ENCODE results near the gene NDUFA8.

Gene NDUFA8

GRCh38 chr9:122183501-122183900, 23.9 kb upstream of the NDUFA8 start:
- DNase-seq, result no peak

DNA sequence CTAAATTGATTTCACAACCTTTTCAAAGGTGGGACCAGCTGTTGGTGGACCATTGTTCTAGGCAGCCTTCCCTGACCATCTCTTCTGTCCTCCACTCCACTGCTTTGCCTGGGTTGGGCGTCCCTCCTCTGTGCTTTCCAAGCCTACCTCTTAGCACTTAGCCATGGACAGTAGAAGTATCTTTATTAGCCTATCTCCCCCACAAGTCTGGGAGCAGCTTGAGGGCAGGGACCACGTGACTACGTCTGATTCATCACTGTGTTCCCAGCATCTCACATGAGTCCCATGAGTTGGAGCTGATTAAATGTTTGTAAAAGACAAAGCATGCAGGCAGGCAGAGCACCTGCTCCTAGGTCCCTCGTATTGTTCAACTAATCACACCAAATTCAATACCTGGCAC, 21.1 kb upstream of the NDUFA8 start:
- DNase-seq, result no peak

- DNase-seq, result no peak
These were observed 20.1 kb upstream of the NDUFA8 start for GRCh38 chr9:122179690-122180074.

GRCh38 chr9:122179054-122179689, 19.6 kb upstream of the NDUFA8 start:
- DNase-seq, result no peak

DNA sequence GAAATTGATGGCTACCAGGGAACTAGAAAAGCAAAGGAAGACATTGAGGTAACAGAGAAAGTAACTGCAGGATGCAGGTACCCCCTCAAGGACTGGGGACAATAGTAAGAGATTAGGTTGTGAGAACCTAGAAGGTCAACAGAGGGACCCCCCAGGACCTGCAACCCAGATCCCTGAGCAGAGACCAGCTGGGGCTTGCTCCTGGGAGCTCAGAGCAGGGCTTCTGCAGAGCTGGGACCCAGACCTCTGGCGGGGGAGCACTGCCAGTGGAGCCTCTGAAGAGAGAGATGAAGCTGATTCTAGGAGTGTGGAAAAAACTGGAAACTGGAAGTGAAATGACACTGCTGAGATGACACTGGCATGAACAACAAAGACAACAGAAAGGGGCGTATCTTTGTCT, 17.3 kb upstream of the NDUFA8 start:
- no peak for DNase-seq

DNA sequence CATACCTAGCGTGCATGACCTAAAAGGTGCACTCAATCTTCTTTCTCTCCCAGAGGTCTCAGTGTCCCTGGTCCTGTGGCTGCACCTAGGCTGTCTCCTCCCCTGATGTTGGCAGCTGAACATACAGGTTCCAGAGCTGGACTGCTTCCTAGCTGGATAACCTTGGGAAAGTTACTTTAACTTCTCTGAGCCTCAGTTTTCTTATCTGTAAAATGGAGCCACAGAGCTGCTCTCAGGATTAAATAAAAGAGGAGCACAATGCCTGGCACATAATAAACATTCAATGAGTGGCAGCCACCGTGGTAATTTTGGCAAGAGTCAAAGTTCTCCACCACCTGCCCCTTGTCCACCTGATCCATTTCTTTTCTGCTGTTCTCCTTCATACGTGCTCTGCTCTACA, 14.1 kb upstream of the NDUFA8 start:
- no peak for DNase-seq

- DNase-seq, result no peak
These were observed 12.6 kb upstream of the NDUFA8 start for GRCh38 chr9:122172131-122172530.

DNA sequence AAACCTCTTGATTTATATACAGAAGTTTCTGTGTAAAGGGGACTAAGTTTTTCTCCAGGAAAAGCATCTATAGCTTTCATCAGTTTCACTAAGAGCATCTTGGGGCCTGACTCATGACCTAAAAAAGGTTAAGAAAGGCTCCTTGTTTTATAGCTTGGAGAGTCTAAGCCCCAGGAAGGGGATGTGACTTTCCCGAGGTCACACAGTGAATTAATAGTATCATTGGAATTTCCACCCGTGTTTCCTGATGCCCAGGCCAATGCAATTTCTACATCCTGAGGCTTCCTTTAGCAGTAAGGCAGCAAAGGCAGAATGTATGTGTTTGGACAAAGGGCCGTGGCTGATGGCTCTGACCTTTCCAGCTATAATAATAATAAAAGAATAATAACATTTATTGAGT, 8.8 kb upstream of the NDUFA8 start:
- DNase-seq, result no peak

GRCh38 chr9:122164286-122164685, 4.7 kb upstream of the NDUFA8 start:
- DNase-seq, result no peak

- DNase-seq, result no peak
These were observed 2.8 kb upstream of the NDUFA8 start for GRCh38 chr9:122162415-122162814.

GRCh38 chr9:122159925-122160246, 307 bp upstream of the NDUFA8 start:
- no peak for DNase-seq

DNA sequence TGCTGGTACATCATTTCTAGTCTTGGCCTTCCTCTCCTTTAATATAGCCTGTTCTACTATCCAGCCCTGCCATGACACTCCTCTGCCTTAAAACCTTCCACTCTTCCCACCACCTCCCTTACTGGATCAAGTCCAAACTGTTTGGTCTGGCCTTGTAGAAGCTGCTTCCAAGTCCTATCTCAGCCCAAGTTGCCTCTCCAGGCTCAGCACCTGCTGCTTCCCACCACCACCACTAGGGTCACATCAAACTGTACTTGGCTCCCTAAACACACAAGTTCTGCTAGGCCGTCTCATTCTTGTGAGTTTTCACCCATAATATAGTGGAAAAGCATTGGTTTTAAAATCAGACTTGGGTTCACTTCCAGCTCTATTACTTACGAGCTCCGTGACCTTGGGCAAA, 1.4 kb downstream of the NDUFA8 start:
- peak; percentile 34 for DNase-seq

DNA sequence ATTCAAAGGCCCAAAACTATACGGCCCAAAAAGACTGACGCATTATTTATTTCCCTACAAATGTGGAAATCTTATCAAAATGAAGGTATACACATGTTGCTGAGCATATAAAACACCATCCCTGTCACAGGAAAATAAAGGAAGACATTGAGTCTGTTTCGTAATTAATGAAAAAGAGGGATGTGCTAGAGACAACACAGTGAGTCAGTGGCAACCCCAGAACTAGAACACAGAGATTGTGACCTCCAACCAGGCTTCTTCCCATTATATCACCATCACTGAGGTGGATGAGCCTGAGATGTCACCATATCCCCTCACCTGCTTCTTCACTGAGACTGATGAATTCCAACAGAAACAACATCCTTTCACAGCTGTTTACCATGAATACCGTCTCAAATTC, 3.8 kb downstream of the NDUFA8 start:
- no peak for DNase-seq

DNA sequence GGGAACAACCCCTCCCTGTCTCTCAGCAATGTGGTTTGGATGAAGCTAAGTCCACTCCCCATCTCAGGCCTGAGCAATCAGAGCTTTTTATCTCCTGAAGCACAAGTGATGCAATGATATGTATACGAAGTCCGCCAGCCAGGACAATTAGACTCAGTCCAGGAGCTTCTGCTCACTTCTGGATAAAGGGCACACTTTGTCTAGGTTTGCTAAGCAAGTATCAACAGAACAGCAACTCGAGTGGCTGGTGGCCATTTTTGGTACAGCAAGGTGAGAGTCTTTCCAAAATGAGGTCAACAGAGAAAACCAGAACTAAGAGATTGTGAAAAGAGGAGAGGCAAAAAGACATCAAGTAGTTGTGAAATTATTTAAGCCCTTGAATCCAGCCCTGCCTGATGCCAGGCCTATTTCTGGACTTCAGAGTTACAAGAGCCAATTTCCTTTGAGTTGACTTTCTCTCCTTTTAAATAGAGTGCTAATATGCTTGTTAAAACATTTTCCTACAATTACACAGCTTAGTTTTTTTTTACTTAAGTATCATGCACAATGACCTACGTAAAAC, 8.2 kb downstream of the NDUFA8 start:
- no peak for DNase-seq

DNA sequence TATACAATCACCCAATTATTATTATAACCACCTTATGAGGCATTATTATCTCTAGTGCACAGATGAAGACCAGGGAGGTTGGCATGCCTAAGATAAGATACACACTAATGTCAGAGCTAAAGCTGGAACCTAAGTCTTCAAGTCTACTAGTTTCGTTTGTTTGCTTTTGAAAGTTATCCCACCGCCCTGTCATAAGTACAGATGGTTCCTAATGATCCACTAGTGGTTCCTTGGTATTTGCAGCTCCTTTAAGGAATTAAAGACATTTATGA, 14.1 kb downstream of the NDUFA8 start:
- DNase-seq, result no peak

GRCh38 chr9:122144836-122145591, 14.6 kb downstream of the NDUFA8 start:
- DNase-seq, result no peak

DNA sequence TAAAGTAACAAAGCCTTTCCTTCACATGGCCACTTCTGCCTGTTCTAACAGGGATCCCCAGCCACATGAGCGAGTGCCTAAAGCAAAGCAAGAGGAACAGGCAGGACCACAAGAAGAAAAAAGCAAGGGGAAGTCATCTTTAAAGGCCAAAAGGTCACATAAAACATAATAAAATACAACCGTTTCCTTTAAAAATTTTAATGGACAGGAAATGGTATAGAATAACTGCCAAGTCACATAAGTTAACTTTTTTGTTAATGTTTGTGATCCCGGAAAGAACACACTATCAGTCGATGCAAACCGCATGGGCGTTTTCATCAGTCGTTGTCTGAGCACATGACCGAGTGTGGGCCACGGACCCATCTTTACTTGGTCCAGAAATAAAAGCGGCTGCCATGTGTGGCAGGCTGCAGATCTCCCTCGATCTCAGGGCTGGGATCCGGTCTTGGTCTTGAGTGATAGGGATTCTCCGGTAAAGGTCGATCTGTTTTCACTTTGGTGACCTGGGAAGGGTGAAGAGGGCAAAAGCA, 15.6 kb downstream of the NDUFA8 start:
- DNase-seq, result no peak

GRCh38 chr9:122143296-122143695, 16.3 kb downstream of the NDUFA8 start:
- no peak for DNase-seq

GRCh38 chr9:122141671-122142070, 17.9 kb downstream of the NDUFA8 start:
- DNase-seq, result no peak

GRCh38 chr9:122140368-122141193, 19.0 kb downstream of the NDUFA8 start:
- no peak for DNase-seq

GRCh38 chr9:122138560-122139268, 20.9 kb downstream of the NDUFA8 start:
- no peak for DNase-seq

- no peak for DNase-seq
These were observed 24.1 kb downstream of the NDUFA8 start for GRCh38 chr9:122135529-122135859.

GRCh38 chr9:122134822-122135528, 24.6 kb downstream of the NDUFA8 start:
- DNase-seq, result no peak

Data from stimulated activated CD8-positive, alpha-beta memory T cell treated with anti-CD3 and anti-CD28 coated beads, Interleukin-4, amount 100 ng/mL, for 48 hours (primary cell).